Measurements from ENCODE around the gene PGP.

Gene PGP

DNA sequence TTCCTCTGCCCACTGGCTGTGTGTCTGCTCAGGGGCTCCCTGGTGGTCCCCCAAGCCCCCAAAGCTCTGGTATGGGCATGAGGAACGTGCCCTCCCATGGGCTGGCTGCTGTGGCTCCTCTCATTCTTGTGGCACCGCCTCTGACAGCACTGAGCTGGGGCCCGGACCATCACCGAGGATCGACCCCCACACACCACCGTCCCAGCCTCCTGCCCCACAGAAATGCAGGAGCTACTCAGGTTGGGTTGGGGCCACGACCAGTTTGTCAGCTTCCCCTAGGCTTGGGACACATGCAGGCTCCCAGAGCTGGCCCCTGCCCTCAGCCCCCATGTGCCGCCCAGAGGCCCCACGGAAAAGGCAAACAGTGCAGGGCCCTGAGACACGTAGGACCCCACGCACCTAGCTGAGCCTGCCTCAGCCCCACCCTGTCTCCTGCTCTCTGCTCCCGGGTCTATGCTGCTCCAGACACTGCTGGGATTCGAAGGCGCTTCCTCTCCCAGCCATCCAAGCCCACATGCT lies 15.0 kb downstream of the PGP start:
- no peak for DNase-seq

DNA sequence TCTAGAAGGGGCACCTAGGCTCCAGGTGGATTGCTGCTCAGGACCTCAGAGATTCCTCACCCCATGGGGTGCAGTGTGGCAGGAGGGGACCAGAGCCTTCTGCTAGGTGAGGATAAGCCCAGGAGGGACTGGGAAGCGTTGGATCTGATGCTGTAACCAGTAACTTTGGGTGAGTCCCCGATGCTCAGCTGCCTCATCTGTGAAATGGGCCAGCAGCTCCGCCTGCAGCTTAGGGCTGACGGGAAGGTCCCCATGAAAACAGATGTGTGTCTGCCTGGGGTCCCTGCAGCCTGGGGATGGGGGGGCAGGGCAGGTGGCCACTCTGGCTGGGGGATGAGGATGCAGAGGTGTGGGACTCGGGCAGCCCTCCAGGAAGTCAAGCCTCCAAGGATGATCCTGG lies 15.5 kb downstream of the PGP start:
- no peak for DNase-seq

DNA sequence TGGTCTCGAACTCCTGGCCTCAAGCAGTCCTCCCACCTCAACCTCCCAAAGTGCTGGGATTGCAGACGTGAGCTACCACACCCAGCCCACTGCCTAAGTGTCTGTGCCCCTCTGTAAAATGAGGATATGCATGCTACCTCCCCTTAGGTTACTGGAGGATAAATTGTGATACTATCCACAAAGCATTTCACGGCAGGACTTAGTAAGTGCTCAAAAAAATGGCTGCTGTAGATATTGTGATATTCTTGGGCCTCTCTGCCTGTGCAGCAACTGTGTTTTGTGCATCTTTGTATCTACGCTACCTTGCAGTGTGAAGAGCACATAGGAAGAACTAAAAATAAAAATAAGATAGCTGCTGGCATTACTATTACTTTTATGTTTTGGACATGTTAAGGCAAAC lies 16.4 kb downstream of the PGP start:
- no peak for DNase-seq

DNA sequence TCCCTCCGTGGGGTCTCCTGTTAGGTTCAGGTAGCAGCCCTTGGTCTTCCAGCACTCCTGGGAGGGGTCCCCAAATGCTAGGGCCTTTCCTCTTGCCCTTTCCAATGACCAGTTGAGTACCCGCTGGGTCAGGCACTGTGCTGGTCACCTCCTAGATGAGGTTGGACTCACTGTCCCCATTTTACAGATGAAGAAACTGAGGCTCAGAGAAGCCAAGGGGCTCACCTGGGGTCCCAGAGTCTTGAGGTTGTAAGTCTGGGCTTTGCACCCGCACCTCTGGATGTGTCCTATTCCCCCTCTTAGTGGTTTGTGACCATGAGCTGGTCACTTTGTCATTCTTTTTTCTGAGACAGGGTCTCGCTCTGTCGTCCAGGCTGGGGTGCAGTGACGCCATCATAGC lies 16.9 kb downstream of the PGP start:
- no peak for DNase-seq

DNA sequence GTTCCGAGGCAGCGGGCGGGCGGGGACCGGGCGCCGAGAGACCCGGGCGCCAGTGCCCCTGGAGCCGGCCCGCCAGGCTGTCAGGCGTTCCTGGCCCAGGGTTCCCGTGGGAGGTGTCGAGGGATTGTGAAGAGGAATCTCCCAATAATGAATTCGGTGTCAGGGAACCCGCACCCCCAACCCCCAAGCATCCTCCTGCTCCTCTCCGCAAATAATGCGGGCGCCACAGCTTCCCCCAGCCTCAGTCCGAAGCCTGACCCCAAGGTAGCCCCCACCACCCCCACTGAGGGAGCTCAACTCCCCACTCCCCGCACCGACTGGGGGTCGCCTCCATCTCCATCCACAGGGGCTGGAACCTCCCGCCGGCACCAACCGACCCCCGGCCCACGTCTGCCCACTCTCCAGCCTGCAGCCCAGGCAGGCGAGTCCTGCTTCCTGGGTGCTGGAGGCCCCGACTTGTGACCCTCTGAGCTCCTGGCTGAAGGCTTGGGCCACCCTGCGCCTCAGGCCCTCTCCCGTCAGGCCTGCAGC lies 17.6 kb downstream of the PGP start:
- no peak for DNase-seq

DNA sequence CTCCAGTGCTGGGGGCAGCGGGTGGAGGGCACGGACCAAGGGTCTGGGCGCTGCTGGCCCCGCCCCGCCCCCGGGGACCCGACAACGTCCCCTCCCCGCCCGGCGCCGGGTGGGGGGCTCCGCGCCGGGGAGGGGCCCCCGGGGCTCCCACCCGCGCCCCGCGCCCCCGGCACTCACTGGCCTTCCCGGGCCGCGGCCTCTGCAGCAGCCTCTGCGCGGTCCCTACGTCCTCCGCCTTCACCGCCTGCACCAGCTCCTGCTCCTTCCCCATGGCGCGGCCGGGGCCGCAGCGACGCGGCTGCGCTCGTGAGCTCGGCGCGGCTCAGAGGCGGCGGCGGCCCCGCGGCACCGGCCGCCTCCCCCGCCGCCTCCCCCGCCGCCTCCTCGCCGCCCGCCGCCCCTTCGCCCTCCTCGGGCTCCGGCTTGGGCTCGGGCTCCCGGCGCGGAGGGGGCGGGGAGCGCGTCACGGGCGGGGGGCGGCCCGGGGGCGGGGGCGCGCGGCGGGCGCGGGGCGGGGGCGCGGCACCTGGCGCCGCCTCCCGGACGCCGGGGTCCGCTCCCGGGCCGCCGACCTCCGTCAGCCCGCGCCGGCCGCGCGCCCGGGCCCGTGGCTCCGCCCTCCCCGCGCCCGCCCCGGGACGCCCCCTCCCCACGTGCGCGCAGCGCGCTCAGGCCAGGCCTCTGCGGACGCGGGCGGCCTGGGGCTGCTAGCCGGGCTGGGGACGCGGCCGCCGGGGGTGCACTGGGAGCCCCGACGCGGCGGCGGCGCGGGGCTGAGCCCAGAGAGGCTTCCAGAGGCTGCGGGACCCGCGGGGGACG lies 18.3 kb downstream of the PGP start, which contains the start of gene CASKIN1:
Gene CASKIN1 (minus strand): TSS at position 444 of the 819 bp plus-strand sequence. CDS start 173 bp downstream, at position 271.
- DNase-seq: peak; percentile 43 to 82 (median 66)

DNA sequence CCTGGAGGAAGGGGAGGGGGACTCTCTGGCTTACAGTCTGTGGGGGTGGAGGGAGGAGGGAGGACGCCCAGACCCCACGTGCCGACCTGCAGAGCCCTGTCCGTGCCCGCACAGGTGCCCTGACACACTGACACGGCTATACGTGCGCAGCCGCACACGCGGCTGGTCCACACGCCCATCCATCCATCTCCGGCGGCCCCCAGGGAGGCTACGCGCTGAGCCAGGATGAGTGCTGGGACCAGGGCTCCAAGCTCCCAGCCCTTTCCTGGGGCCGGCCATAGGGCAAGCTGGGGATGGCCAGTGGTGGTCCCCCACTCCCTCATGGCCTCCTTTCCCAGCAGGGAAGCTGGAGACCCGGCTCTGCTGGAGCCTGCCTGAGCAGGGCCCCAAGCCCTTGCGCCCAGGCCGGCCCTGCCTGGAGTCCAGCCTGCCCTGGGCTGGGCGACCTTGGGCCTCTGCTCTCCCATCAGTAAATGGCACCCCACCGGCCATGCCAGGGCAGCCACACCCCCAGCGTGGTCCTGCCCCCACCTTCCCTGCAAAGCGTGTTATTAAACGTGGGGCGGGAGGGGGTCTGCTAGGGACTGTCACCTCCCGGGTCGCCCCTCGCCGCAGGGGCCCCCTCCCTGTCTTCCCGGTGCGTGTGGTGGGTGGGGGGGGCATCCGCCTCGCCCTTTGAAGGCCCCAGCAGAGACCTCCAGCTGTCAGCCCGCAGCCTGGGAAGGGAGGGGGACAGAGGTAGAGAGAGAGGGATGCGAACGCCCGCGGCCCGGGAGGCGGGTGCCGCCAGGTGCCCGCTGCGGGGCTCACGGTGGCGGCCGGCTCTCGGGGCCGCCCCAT lies 19.1 kb downstream of the PGP start:
- DNase-seq: no peak

DNA sequence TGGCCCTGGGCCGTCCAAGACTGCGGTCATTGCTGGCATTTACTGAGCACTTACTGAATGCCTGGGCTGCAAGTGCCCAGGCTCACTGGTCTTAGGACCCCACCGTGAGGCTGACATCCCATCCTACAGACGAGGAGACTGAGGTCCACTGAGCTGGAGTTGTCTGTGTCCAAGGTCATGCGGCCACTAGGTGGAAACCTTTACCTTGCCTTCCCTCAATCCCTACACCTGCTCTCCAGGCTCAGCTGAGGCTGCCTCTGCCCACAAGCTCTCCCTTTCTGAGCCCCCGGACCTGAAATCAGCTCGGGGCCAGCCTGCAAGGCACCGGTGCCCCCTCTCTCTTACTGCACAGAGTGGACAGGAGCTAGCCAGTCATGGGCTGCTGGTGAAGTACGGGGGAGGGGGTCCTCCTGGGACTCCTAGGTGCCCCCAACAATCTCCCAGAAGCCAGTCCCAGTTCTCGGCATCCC lies 19.8 kb downstream of the PGP start:
- DNase-seq: peak; percentile 21 to 63 (median 42)

DNA sequence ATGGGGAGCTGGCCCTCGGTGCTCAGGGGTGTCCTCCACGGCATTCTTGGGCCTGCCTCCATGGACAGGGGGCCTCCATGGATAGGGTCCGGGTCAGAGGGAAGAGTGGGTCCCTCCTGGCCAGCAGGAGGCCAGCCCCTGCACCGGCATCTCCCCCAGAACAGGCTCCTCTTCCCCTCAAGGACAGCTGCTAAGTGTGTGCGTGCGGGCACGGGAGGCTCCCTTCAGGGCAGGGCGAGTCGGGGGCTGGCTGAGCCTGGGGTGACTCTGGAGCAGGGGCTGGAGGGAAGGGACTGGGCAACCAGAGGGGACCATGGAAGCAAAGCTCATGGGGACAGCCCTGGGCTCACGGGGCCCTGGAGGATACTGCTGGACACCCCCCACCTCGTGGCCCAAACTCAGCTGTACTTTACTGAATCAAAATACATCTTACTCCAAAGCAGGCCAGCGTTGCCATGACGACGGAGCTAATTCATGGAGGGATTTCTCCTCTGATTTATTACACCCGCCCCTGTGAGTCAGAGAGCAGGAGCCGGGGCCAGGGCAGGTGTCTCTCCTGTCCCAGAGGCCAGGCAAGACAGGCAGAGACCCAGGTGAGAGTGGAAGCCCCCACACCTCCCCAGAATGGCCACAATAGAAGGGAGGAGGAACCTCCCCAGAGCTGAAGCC lies 20.3 kb downstream of the PGP start:
- no peak for DNase-seq

DNA sequence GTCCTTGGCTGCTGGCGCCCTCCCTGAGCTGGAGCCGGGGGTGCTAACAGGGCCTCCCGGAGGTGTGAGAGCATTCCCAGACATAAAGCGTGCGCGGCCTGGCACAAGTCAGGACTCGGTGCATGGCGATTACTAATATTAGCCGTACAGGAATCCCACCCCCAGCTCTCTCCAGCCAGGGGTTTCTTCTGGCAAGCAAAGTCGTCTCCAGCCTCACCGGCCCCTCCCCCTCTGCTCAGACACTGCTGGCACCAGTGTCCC lies 23.3 kb downstream of the PGP start:
- no peak for DNase-seq

DNA sequence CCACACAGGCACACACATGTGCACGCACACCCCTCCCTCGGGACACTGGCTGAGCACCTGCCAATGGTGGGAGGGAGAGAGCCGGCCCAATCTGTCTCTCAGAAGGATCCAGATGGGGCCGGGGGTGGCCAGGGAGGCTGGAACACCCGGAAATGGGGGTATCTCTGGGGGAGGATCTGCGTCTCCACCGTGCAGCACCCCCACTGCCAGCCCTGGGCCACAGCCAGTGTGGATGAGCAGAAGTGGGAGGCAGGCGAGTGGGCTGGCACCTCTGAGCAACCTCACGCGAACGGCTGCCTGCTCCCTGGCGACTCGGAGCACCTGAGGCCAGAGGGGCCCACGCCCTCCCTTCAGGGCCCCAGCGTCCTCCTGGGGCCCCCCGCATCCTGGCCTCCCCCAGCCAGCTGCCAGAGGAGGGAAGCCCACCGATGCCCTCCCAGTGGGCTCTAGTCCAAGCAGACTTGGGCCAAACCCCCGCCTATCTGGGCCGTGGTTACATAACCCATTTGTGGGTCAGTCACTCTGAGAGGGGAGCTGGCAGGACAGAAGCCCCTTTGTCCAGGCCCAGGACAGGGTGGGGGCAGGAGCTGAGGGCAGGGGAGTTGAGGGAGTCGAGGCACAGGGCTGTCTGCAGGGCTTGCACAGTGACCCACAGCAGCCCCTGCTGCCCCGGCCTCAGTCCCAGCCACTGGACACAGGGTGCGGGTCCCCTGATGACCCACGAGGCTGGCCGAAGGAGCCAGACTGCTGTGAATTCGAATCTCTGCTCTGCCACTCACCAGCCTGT lies 23.8 kb downstream of the PGP start:
- DNase-seq: no peak

DNA sequence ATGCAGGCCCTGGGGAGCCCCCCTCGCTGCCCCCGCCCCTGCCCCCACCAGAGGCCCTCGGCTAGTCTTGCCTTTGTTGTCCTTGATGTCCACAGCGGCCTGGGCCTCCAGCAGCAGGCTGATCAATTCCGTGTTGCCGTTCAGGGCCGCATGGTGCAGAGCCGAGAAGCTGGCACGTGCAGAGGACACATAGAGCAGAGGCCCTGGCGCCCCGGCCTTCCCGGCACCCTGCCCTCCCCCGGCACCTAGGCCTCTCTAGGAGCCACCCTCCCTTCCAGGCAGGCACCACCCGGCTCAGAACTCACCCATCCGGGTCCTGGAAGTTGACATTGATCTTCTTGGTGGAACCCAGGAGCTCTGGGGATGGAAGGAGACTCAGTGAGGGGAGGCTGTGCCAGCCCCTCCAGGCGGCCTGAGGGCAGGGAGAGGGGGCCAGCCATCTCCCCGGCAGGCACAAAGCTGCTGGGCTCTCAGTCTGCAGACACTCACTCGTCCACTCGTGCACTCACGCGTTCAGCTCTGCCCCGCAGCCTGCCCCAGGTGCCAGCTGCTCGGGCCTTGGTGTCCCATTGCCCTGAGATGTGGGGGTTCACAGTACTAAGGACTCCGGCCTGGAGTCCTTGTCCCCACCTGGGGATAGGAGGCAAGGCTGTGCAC lies 24.5 kb downstream of the PGP start:
- DNase-seq: no peak

DNA sequence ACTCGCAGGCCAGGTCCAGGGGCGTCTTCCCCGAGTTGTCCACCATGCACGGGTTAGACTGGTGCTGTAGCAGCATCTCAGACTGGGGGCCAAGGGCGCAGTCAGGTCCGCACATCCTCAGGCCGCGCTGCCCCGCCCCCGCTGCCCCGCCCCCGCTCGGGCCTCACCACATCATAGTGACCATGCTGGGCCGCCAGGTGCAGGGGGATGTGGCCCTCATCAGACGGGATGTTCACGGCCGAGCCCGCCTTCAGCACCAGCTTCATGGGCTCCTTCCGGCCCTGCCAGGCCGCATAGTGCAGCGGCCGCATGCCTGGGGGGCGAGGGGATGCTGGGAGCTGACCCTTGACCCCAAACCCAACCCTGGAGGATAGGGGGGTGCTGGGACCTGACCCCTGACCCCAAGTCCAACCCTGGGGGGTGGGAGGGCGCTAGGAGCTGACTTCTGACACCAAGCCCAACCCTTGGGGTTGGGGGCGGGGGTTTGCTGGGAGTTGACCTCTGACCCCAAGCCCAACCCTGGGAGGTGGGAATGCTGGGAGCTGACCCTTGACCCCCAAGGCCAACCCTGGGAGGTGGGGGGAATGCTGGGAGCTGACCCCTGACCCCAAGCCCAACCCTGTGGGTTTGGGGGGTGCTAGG lies 25.3 kb downstream of the PGP start:
- DNase-seq: no peak

DNA sequence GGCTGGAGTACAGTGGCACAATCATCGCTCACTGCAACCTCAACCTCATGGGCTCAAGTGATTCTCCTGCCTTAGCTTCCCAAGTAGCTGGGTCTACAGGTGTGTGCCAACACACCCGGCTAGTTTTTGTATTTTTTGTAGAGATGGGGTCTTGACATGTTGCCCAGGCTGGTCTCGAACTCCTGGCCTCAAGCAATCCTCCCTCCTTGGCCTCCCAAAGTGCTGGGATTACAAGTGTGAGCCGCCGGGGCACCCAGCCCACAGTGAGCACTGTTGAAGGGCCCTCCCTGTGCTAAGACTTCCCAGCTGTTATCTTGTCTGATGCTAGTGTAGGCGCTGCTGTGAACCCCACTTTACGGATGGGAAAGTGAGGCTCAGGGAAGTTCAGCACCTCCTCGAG lies 26.2 kb downstream of the PGP start:
- no peak for DNase-seq

DNA sequence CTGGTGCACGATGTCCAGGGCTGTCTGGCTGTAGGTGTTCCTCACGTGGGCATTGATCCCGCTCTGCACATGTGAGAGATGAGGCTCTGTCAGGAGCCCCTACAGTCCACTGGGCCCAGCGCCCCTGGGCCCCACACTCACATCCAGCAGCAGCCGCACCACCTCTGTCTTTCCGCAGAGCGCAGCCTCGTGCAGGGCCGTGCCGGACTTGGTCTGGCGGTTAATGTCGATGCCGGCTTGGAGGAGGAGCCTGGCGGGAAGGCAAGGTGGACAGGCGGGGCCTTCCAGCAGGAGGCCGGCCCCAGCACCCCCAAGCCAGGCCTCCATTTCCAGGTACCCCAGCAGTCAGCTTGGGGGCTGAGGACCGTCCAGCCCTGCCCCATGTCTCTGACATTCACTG lies 27.4 kb downstream of the PGP start:
- no peak for DNase-seq

DNA sequence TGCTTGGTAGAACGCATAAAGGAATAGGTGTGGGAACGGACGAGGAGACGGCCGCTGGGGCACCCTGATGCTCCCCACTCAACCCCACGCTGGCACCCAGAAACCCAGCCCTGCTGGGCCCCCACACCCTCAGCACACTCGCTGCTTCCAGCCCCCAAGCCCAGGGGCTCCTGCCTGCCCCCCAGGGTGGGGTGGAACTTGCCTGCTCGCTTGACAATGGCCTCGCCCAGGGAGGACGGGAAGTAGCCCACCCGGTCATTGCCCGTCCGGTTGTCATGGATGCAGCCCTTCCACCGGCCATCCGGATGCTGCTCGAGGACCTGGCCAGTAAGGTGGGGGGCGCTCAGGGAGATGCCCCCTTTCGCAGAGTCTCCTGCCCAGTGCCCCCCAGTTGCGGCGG lies 28.1 kb downstream of the PGP start:
- no peak for DNase-seq

DNA sequence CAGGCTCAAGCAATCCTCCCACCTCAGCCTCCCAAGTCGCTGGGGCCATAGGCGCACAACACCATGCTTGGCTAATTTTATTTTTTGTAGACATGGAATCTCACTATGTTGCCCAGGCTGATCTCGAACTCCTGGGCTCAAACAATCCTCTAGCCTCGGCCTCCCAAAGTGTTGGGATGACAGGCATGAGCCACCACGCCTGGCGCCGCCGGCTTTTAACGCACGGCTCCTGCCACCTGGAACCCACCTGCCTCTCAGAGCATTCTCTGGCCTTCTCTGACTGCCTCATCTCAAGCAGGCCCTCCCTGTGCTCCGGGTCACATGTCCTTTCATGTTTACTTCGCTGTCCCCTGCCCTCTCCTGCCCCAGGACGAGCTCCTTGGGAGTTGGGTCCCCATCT lies 28.6 kb downstream of the PGP start:
- DNase-seq: no peak

DNA sequence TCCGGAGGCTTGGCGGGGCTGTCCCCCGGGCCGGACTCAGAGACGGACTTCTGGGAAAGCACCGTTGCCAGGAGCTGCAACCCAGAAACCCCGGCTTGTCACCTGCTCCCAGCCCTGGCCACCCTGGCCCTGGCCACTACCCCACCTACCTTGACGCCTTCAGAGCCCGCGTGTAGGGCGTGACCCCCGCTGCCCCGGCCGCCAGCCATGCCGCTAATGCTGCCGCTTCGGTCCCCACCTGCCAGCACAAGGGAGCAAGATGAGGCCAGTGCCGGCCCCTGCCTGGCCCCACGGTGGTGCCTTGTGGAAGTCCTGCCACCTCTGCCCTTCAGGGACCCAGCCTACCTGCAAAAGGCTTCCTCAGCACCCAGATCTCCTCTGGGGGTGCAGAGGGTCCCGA lies 29.7 kb downstream of the PGP start:
- DNase-seq: no peak

DNA sequence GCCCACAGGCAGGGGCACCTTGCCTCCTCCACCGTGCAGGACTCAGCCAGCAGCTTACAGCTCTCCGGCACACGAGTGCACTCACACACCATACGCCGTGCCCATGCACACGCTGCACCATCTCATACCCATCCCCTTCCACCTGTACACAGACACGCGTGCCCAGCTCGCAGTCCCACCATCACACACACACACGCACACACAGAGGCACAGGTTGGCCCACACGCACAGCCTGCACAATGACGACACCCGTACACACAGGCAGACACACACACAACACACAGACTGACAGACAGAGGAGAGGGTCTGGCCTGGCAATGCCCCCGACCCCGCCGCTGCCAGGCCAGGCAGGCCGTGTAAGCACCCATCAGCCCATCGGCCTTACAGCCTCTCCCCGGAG lies 30.3 kb downstream of the PGP start:
- DNase-seq: no peak

DNA sequence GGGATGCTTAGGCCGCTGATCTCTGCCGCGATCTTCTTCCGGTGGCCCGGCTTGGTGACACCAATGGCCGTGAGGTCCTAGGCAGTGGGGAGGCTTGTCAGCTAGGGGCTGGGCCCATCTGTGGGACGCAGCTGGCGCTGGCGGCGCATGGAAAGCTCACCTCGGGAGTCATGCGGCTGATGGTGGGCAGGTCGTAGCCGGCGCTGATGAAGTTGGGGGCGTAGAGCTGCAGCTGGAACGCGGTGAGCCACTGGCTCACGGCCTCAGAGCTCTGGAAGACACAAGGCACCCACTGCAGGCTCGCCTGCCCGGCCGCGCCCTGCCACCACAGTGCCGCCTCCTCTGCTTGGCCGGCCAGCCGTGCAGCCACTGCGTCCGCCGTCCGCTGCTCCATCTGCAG lies 31.0 kb downstream of the PGP start:
- DNase-seq: no peak

DNA sequence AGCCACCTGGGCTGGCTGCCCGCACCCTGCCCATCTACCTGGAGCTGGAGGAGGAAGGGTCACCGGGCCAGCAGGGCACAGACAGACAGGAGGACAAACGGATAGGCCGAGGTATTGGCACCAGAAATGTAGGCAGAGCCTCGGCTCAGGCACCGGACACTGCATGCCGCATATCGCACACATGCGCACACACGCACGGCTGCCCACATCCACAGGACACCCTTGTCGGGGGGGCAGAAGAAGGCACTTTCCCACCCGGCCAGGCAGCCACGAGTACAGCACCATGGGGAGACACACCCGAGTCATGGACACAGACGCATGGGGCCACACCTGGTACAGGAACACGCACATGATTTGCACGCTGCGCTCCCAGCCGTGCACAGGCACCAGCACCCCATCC lies 32.7 kb downstream of the PGP start:
- DNase-seq: no peak

Measured in suppressor macrophage (primary cell).